ENCODE results near the gene IFI27.

Gene IFI27

GRCh38 chr14:94135476-94135875 lies 24.9 kb downstream of the IFI27 start (continued):
- TF ChIP-seq, protein P1, sequence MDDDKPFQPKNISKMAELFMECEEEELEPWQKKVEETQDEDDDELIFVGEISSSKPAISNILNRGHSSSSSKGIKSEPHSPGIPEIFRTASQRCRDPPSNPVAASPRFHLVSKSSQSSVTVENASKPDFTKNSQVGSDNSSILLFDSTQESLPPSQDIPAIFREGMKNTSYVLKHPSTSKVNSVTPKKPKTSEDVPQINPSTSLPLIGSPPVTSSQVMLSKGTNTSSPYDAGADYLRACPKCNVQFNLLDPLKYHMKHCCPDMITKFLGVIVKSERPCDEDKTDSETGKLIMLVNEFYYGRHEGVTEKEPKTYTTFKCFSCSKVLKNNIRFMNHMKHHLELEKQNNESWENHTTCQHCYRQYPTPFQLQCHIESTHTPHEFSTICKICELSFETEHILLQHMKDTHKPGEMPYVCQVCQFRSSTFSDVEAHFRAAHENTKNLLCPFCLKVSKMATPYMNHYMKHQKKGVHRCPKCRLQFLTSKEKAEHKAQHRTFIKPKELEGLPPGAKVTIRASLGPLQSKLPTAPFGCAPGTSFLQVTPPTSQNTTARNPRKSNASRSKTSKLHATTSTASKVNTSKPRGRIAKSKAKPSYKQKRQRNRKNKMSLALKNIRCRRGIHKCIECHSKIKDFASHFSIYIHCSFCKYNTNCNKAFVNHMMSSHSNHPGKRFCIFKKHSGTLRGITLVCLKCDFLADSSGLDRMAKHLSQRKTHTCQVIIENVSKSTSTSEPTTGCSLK (tag by site-specific recombination; IDR thresholded peaks at IDR 0.05) = no peak
- no peak for TF ChIP-seq ZNF354C (tag by site-specific recombination; IDR thresholded peaks at IDR 0.05; ENCODE audit: borderline replicate concordance, low read depth)

DNA sequence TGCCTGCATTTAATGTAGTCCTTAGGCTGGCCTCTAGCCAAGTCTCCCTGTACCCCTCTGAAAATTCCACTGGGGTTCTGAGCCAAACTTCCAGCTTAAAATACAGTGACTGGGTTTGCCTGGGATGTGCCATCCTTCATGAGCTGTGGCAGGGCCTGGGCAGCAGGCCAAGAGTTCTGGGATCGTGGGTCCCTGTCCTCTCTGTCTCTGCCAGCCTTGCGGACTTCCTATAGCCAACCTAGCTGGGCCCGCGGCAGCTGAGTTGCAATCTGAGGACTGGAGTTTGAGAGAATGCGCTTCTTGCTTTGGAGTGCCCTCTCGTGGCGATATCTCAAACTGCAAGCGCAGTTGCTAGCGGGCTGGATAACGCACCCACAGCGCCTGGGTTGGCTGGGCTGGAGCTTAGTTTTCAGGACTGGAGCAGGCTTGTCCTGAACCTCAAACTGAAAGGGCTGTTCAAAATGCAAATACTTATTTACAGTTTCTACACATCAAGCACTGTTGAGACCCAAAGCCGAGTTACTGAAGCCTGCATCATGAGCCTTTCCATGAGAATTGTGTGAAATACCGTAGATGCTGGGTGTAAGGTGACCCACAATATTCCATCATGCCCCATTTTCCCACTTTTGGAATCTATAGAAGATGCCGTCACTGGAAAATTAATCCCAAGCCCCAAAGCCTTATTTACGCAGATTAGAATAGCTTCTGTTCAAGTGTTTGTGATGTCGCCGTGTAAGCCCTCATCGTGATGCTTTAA lies 26.2 kb downstream of the IFI27 start:
- Histone ChIP-seq H3K9me3 (ENCODE audit: control insufficient read depth, insufficient read depth, low read depth, low read length) (no peaks in the 10 kb centered on the region), H3K27ac (ENCODE audit: extremely low read depth, low read depth, low read length) (no peak overlapping the region), H3K36me3 (ENCODE audit: control insufficient read depth in 2 of 2, insufficient read depth in 1 of 2, low read length in 2 of 2) (no peaks in the 10 kb centered on the region), H3K4me1 (ENCODE audit: control insufficient read depth, insufficient read depth, low read length) (no peaks in the 10 kb centered on the region), H3K4me3 (ENCODE audit: low read depth, low read length) (no peak overlapping the region)
- POLR2A ChIA-PET = no interaction called here
- CTCF ChIA-PET = interaction anchor here (0.5 to 4.7 kb wide), 59 partner anchors 7 to 541 kb away, joined by 3 to 62 read pairs (median 4); partner anchors contain the start of genes DDX24, IFI27L1 and IFI27L2
- TF ChIP-seq PRDM10 (tag by site-specific recombination; IDR thresholded peaks at IDR 0.05) (peak; percentile 45), BCL11A (tag by site-specific recombination; IDR thresholded peaks at IDR 0.05; ENCODE audit: low read depth) (no peak), ZNF221 (tag by site-specific recombination; IDR thresholded peaks at IDR 0.05; ENCODE audit: borderline replicate concordance) (no peak), ZNF433 (tag by site-specific recombination; IDR thresholded peaks at IDR 0.05; ENCODE audit: low read depth) (no peak), ZNF335 (tag by site-specific recombination; conservative IDR thresholded peaks at IDR 0.05) (peak; percentile 46), ZBTB17 (tag by site-specific recombination; IDR thresholded peaks at IDR 0.05) (peak; percentile 80), ZNF10 (tag by site-specific recombination; IDR thresholded peaks at IDR 0.05) (no peak), ZNF2 (tag by site-specific recombination; IDR thresholded peaks at IDR 0.05) (0 out of 2 replicates have a peak, but pooled peaks have one; percentile 58), ZNF654 (tag by site-specific recombination; IDR thresholded peaks at IDR 0.05; ENCODE audit: low read depth) (peak; percentile 94), ZNF600 (tag by site-specific recombination; IDR thresholded peaks at IDR 0.05) (peak; percentile 76), ZNF692 (tag by site-specific recombination; IDR thresholded peaks at IDR 0.05) (0 out of 2 replicates have a peak, but pooled peaks have one; percentile 45)
- TF ChIP-seq, protein P2, sequence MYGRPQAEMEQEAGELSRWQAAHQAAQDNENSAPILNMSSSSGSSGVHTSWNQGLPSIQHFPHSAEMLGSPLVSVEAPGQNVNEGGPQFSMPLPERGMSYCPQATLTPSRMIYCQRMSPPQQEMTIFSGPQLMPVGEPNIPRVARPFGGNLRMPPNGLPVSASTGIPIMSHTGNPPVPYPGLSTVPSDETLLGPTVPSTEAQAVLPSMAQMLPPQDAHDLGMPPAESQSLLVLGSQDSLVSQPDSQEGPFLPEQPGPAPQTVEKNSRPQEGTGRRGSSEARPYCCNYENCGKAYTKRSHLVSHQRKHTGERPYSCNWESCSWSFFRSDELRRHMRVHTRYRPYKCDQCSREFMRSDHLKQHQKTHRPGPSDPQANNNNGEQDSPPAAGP (tag by site-specific recombination; IDR thresholded peaks at IDR 0.05) = no peak
- TF ChIP-seq, protein P3, sequence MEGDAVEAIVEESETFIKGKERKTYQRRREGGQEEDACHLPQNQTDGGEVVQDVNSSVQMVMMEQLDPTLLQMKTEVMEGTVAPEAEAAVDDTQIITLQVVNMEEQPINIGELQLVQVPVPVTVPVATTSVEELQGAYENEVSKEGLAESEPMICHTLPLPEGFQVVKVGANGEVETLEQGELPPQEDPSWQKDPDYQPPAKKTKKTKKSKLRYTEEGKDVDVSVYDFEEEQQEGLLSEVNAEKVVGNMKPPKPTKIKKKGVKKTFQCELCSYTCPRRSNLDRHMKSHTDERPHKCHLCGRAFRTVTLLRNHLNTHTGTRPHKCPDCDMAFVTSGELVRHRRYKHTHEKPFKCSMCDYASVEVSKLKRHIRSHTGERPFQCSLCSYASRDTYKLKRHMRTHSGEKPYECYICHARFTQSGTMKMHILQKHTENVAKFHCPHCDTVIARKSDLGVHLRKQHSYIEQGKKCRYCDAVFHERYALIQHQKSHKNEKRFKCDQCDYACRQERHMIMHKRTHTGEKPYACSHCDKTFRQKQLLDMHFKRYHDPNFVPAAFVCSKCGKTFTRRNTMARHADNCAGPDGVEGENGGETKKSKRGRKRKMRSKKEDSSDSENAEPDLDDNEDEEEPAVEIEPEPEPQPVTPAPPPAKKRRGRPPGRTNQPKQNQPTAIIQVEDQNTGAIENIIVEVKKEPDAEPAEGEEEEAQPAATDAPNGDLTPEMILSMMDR (tag by site-specific recombination; IDR thresholded peaks at IDR 0.05) = peak; percentile 89
- TF ChIP-seq, protein P4, sequence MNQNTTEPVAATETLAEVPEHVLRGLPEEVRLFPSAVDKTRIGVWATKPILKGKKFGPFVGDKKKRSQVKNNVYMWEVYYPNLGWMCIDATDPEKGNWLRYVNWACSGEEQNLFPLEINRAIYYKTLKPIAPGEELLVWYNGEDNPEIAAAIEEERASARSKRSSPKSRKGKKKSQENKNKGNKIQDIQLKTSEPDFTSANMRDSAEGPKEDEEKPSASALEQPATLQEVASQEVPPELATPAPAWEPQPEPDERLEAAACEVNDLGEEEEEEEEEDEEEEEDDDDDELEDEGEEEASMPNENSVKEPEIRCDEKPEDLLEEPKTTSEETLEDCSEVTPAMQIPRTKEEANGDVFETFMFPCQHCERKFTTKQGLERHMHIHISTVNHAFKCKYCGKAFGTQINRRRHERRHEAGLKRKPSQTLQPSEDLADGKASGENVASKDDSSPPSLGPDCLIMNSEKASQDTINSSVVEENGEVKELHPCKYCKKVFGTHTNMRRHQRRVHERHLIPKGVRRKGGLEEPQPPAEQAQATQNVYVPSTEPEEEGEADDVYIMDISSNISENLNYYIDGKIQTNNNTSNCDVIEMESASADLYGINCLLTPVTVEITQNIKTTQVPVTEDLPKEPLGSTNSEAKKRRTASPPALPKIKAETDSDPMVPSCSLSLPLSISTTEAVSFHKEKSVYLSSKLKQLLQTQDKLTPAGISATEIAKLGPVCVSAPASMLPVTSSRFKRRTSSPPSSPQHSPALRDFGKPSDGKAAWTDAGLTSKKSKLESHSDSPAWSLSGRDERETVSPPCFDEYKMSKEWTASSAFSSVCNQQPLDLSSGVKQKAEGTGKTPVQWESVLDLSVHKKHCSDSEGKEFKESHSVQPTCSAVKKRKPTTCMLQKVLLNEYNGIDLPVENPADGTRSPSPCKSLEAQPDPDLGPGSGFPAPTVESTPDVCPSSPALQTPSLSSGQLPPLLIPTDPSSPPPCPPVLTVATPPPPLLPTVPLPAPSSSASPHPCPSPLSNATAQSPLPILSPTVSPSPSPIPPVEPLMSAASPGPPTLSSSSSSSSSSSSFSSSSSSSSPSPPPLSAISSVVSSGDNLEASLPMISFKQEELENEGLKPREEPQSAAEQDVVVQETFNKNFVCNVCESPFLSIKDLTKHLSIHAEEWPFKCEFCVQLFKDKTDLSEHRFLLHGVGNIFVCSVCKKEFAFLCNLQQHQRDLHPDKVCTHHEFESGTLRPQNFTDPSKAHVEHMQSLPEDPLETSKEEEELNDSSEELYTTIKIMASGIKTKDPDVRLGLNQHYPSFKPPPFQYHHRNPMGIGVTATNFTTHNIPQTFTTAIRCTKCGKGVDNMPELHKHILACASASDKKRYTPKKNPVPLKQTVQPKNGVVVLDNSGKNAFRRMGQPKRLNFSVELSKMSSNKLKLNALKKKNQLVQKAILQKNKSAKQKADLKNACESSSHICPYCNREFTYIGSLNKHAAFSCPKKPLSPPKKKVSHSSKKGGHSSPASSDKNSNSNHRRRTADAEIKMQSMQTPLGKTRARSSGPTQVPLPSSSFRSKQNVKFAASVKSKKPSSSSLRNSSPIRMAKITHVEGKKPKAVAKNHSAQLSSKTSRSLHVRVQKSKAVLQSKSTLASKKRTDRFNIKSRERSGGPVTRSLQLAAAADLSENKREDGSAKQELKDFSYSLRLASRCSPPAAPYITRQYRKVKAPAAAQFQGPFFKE (tag by site-specific recombination; IDR thresholded peaks at IDR 0.05; ENCODE audit: borderline replicate concordance) = no peak

Measured in HEK293 (cell line).